Measurements from ENCODE around the gene CDH23.

Gene CDH23

GRCh38 chr10:71463111-71463510 lies 66.4 kb downstream of the CDH23 start:
- no peak for DNase-seq (ENCODE audit: low read depth in 2 of 2, low spot score in 1 of 2)

DNA sequence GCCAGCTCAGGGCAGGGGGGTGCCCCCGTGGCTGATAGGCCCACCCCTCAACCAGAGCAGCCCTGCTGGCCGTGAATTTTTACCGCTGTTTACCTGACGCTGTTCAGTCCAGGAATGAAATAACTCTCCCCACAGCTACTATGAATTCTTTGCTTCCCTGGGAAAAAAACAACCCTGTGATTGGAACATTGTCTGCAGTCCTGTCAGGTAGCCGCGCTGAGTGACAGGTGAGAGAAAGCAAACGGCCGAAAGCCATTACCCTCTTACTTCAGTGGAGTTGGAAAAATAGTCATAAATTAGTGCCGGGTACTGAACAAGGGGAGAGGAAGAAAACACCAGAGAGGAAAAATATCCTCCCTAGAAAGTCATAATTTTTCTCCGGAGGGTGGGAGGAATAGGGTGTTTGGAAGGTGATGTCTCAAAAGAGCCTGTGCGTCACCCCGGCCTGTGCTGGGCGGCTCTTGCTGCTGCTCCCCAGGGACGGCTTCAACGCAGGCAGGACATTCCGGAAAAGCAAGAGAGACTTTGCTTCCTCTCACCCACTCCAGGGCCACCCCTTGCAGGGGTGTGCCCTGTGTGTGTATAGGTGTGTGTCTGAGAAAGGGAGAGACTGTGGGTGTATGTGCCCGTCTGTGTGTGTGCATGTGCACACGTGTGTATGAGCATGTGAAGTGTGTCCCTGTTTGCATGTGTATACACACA lies 69.0 kb downstream of the CDH23 start:
- no peak for DNase-seq (ENCODE audit: low read depth in 2 of 2, low spot score in 1 of 2)

DNA sequence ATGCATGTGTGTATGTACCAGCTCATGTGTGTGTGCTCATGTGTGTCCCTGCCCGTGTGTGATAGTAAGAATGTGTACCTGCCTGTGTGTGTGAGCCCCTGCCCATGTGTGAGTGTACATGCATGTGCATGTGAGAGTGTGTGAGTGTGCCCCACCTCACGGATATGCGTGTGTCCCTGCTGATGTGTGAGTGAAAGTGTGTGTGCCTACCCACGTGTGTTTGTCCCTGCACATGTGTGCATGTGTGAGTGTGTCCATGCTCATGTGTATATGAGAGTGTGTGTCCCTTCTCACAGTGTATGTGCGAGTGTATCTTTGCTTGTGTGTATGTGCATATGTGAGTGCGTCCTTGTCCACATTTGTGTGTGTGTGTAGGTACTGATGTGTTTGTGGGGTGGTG lies 69.6 kb downstream of the CDH23 start:
- DNase-seq (ENCODE audit: low read depth in 2 of 2, low spot score in 1 of 2): no peak

DNA sequence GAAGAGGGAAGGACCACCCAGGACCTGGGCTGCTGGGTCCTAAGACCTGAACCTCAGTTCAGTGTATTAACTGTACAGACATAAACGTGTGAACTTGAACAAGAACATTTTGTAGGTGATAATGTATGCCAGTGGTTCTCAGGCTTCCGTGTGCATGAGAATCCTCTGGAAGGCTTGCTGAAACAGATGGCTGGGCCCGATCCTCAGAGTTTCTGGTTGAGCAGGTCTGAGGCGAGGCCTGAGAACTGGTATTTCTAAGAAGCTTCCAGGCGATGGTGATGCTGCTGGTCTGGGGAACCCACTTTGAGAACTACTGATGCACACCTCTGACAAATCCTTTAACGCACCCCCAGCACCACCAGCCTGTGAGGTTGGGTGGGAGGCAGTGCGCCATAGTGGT lies 70.4 kb downstream of the CDH23 start:
- no peak for DNase-seq (ENCODE audit: low read depth in 2 of 2, low spot score in 1 of 2)

GRCh38 chr10:71467569-71468362 lies 71.0 kb downstream of the CDH23 start:
- DNase-seq (ENCODE audit: low read depth in 2 of 2, low spot score in 1 of 2): no peak

DNA sequence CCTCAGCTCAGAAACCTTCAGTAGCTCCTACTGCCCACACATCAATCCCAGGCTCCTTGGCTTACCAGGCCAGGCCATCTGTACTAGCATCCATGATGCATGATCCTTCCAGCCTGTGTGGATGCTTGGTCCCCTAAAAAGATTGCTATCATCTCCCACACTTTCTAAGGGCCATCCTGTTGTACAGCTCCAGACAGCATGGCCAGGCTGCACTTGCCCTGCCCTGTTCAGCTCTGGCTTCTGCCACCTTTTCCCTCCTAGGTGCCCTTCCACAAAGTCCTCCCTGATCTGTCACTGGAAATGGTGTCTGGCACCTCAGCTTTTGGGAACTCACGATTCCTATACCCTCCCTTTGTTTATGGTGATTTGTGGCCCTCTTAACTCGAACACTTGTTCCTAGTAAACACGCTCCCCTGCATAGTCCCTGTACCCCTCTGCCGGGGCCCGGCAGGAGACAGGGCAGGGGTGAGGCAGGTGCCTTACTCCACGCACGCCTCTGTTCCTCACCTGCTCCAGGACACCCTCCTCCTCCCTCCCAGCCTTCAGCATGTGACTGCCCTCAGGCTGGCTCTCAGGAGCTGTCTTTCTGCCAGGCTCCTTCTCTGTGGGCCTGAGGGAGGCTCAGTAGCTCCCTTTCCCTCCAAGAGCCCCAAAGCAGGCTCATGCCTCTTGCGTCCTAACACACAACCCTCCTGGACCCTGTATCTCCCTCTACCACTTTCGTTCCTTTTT lies 71.8 kb downstream of the CDH23 start:
- no peak for DNase-seq (ENCODE audit: low read depth in 2 of 2, low spot score in 1 of 2)

DNA sequence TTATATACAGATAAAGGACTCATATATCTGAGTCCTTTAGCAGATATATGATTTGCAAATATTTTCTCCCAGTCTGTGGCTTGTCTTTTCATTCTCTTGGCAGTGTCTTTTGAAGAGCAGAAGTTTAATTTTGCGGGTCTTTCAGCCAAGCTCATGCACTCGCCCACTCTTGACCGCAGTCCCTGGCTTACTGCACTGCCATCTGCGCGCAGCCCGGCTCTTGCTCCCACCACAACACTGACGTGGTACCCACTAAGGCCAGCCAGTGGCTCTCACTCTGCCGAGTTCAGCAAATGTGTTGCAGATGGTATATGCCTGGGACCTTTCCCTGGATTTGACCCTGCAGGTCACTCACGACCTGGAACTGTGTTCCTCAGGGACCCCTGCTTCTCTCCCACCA lies 74.3 kb downstream of the CDH23 start:
- no peak for DNase-seq (ENCODE audit: low read depth in 2 of 2, low spot score in 1 of 2)

GRCh38 chr10:71471957-71472365 lies 75.2 kb downstream of the CDH23 start:
- DNase-seq (ENCODE audit: low read depth in 2 of 2, low spot score in 1 of 2): no peak

- DNase-seq (ENCODE audit: low read depth in 2 of 2, low spot score in 1 of 2): no peak
These were observed 75.7 kb downstream of the CDH23 start for GRCh38 chr10:71472466-71472865.

GRCh38 chr10:71472912-71473311 lies 76.2 kb downstream of the CDH23 start:
- DNase-seq (ENCODE audit: low read depth in 2 of 2, low spot score in 1 of 2): no peak

DNA sequence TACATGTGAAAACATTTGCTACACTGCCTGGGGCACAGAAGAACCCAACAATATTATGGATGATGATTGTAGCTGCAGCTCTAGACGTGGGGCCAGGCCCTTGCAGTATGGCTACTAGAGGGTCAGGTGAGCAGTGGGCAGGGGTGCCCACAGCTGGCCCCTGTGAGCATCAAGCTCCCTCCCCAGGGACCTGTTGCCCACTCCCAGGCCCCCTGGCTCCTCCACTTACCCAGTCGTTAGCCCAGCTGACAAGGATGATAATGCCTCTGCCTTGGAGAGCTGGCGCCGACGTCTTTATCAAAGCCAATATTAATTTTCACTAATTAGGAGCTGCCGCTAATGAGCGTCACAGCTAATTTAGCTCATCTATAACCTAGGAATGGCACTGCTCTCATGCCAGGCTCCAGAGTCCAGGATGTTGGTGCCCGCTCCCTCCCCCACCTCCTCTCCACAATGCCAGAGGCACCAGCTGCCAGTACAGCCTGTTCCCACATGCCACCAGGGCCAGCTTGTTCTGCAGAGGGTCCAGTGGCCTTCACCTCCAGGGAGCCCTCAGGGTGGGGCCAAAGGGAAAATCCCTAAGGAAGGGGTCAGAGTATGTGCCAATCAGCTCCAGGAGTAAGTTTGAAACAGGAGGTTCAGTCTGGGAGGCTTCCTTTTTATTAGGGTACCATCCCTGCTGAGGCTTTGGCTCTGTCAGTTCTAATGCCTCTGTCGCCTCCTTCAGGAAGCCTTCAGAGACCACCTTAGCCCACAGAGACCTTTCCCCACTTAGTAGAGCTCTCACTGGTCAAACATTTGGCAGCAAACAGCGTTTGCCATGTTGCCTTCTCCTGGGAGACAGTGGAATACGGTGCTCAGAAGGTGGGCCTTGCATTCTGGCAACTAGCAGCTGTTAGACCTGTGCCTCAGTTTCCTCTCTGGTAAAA lies 77.2 kb downstream of the CDH23 start:
- DNase-seq (ENCODE audit: low read depth in 2 of 2, low spot score in 1 of 2): no peak

DNA sequence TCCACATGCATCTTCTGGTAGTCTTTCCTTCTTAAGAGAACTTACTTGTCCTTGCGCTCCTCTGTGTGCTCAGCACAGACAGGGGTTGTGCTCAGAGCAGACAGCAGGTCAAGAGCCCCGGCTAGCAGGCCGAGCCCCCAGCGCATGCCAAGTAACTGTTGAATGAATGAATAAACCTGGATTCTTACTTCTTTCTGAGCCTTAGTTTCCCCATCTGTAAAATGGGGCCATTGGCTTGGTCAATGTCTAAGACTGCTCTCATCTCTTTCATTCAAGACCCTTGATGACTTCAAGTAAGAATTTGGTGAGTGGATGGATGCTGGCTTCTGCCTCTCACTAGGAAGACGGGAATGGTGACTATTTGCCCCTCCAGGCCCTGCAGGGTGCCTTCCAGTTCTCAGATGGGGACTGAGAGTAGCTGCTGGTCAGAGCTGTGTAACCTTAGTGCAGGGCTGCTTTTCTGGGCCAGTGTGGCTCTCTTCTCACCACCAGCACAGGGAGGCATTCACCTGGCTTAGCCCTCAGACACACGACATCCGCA lies 78.1 kb downstream of the CDH23 start:
- DNase-seq (ENCODE audit: low read depth in 2 of 2, low spot score in 1 of 2): no peak

GRCh38 chr10:71475243-71475871 lies 78.6 kb downstream of the CDH23 start:
- no peak for DNase-seq (ENCODE audit: low read depth in 2 of 2, low spot score in 1 of 2)

DNA sequence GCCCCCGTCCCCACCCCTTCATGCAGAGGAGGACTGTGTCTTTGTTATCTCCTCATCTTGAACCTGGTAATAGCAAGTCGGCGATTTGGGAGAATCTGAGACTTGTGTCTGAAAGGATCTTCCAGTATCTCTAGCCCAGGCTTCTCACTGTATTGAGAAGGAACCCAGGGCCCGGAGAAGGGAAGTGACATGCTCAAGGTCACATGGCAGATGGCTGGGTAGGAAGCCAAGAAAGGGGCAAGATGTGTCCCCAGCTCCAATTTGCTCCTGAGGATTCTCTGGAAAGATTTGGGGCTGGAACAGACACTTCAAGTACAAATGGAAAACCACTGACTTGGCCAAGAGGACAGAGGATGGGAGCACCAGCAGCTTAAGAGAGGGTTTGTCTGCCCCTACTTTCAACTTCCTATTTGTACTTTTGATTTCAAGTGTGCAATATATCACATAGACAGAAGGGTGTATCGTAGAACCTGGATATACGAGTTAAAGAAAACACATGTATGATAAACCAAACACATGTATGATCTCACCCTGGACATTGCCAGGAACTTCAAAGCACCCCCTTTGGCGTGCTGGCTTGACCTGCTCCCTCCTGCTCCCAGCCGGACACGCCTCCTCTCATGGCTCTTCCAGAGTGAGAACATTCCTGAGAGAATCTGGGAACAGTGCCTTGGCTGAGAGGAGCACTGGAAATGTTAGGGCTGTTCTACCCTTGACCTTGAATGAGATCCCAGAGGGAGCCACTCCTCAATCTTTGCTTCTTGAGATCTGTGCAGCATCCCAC lies 79.7 kb downstream of the CDH23 start:
- DNase-seq (ENCODE audit: low read depth in 2 of 2, low spot score in 1 of 2): no peak

DNA sequence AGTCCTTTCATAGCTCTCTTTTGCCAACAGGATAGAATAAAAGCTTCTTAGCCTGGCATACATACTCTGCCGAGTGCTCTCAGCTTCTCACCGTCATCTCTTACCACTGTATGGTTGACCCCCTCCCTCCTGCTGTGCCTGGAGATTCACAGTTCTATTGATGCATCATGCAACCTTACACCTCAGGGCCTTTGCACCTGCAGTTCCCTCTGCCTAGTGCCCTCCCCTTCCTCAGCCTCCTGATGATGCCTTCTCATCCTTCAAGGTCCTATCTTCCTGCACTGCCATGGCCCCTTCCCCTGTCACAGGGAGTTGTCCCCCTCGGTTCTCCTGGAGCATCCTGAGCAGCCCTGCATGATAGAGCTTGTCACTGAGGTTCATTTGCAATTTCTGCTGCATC lies 81.5 kb downstream of the CDH23 start:
- DNase-seq (ENCODE audit: low read depth in 2 of 2, low spot score in 1 of 2): no peak

GRCh38 chr10:71478813-71479365 lies 82.2 kb downstream of the CDH23 start:
- DNase-seq (ENCODE audit: low read depth in 2 of 2, low spot score in 1 of 2): no peak

- DNase-seq (ENCODE audit: low read depth in 2 of 2, low spot score in 1 of 2): no peak
These were observed 83.1 kb downstream of the CDH23 start for GRCh38 chr10:71479831-71480230.

DNA sequence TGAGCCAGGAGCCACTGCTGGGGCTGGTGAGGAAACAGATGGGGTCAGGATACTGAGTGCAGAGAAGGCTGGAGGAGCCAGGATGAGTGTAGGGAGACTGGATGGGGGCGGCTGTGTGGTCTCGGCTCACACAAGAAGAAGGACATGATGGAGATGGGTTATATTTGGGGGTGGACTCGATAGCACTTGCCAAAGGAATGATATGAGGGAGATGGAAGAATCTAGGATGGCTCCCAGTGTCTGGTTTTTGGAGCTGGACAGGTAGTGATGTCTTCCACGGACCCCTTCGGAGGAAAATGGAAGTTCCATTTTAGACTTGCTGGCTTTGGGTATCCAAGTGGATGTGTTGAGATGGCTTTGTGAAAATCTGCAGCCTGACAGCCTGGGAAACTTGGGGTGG lies 83.9 kb downstream of the CDH23 start:
- no peak for DNase-seq (ENCODE audit: low read depth in 2 of 2, low spot score in 1 of 2)

- no peak for DNase-seq (ENCODE audit: low read depth in 2 of 2, low spot score in 1 of 2)
These were observed 85.2 kb downstream of the CDH23 start for GRCh38 chr10:71481746-71482410.
